GM23338 (cell line): ENCODE data around the gene TBKBP1. TPM values are rescaled to one million over a fixed set of nuclear protein-coding genes. Genes with fewer than 3 reads are reported as not detected.

Experiments used
- ATAC-seq: fragments of 200-7000 bp; cut with Tn5 transposase; 3 replicates; pipeline ENCODE4 v1.9.1; 2020
- DNase-seq: peaks from one replicate; pipeline ENCODE4 v3.0.0-alpha.2; 2015; ENCODE audit warnings: low spot score
- H2AFZ ChIP-seq: fragments of 200-600 bp; sonication (generic); 2 replicates; pipeline ENCODE4 v1.8.0; 2016; ENCODE audit warnings: antibody characterized with exemption, mild to moderate bottlenecking, moderate library complexity
- H3F3A ChIP-seq: fragments of 200-600 bp; sonication (generic); replicated peaks from 2 replicates; pipeline ENCODE4 v1.8.0; 2017; ENCODE audit warnings: antibody characterized with exemption, mixed run types, low read depth
- H3K27ac ChIP-seq: fragments of 200-600 bp; sonication (generic); 2 replicates; pipeline ENCODE4 v1.6.1; 2016; ENCODE audit warnings: low read depth
- H3K27me3 ChIP-seq: fragments of 200-600 bp; sonication (generic); 2 replicates; pipeline ENCODE4 v1.8.0; 2016; ENCODE audit warnings: mild to moderate bottlenecking, mixed run types, moderate library complexity; ENCODE audit not compliant: insufficient read depth
- H3K36me3 ChIP-seq: fragments of 200-600 bp; sonication (generic); 2 replicates; pipeline ENCODE4 v1.8.0; 2016; ENCODE audit warnings: mild to moderate bottlenecking; ENCODE audit not compliant: insufficient read depth
- H3K4me1 ChIP-seq: fragments of 200-600 bp; sonication (generic); 2 replicates; pipeline ENCODE4 v1.8.0; 2016; ENCODE audit warnings: mild to moderate bottlenecking, moderate library complexity; ENCODE audit not compliant: insufficient read depth
- H3K4me2 ChIP-seq: fragments of 200-600 bp; sonication (generic); 2 replicates; pipeline ENCODE4 v1.7.1; 2017; ENCODE audit warnings: mixed run types
- H3K4me3 ChIP-seq: fragments of 200-600 bp; sonication (generic); 2 replicates; pipeline ENCODE4 v1.6.1; 2016; ENCODE audit warnings: mixed run types
- H3K79me2 ChIP-seq: fragments of 200-600 bp; sonication (generic); replicated peaks from 2 replicates; pipeline ENCODE4 v1.8.0; 2017; ENCODE audit warnings: mild to moderate bottlenecking; ENCODE audit not compliant: insufficient read depth
- H3K9me2 ChIP-seq: fragments of 200-600 bp; sonication (generic); 2 replicates; pipeline ENCODE4 v1.8.0; 2017; ENCODE audit not compliant: insufficient read depth
- H4K20me1 ChIP-seq: fragments of 200-600 bp; sonication (generic); replicated peaks from 2 replicates; pipeline ENCODE4 v1.8.0; 2017; ENCODE audit warnings: mild to moderate bottlenecking; ENCODE audit not compliant: insufficient read depth
- H3K27ac Mint-ChIP-seq: 2 replicates; pipeline ENCODE4 v1.8.0; 2020; ENCODE audit warnings: inconsistent platforms, mild to moderate bottlenecking, moderate library complexity, mixed read lengths
- H3K27me3 Mint-ChIP-seq: 3 replicates; pipeline ENCODE4 v1.8.0; 2022; ENCODE audit warnings: low read depth, mild to moderate bottlenecking, moderate library complexity, mixed read lengths, inconsistent platforms; ENCODE audit not compliant: insufficient read depth, poor library complexity
- H3K36me3 Mint-ChIP-seq: 3 replicates; pipeline ENCODE4 v1.8.0; 2021; ENCODE audit warnings: low read depth, mild to moderate bottlenecking, inconsistent platforms, moderate library complexity, mixed read lengths
- H3K4me1 Mint-ChIP-seq: 3 replicates; pipeline ENCODE4 v1.8.0; 2020; ENCODE audit warnings: mild to moderate bottlenecking, inconsistent platforms, mixed read lengths
- H3K4me3 Mint-ChIP-seq: 3 replicates; pipeline ENCODE4 v1.8.0; 2021; ENCODE audit warnings: moderate library complexity, mild to moderate bottlenecking, inconsistent platforms, mixed read lengths
- H3K9me3 Mint-ChIP-seq: 3 replicates; pipeline ENCODE4 v1.8.0; 2020; ENCODE audit warnings: moderate library complexity, mild to moderate bottlenecking, inconsistent platforms, mixed read lengths
- CREB1 ChIP-seq: fragments of 250-450 bp; sonication (Bioruptor Pico); IDR thresholded peaks from 2 replicates; pipeline ENCODE4 v1.5.0; 2020; ENCODE audit warnings: low read depth, mild to moderate bottlenecking, moderate library complexity
- EZH2 ChIP-seq: fragments of 200-600 bp; sonication (generic); IDR thresholded peaks from one replicate; pipeline ENCODE4 v1.8.0; 2017; ENCODE audit warnings: antibody characterized with exemption, mild to moderate bottlenecking, low read depth; ENCODE audit not compliant: unreplicated experiment
- EZH2phosphoT487 ChIP-seq: fragments of 200-600 bp; sonication (generic); IDR thresholded peaks from one replicate; pipeline ENCODE4 v1.8.1; 2018; ENCODE audit warnings: antibody characterized with exemption; ENCODE audit not compliant: unreplicated experiment
- JUNB ChIP-seq: IDR thresholded peaks from one replicate; pipeline ENCODE4 v1.6.1; 2016; ENCODE audit warnings: antibody characterized with exemption; ENCODE audit not compliant: unreplicated experiment
- POLR2AphosphoS5 ChIP-seq: IDR thresholded peaks from 2 replicates; pipeline ENCODE4 v1.6.1; 2016; ENCODE audit warnings: antibody characterized with exemption, low read depth
- STAT1 ChIP-seq: IDR thresholded peaks from one replicate; pipeline ENCODE4 v1.6.1; 2016; ENCODE audit warnings: antibody characterized with exemption; ENCODE audit not compliant: unreplicated experiment
- polyA plus RNA-seq: library from polyadenylated mRNA; unstranded; fragments of >200 nt; fragmentation: Nextera tagmentation; extraction: Ambion mirVana; gene quantifications from 2 replicates; pipeline ENCODE4 v1.2.1, GENCODE V29; 2016
- total RNA-seq: library from RNA; depleted of rRNA; stranded (reverse); fragments of >200 nt; shearing (Covaris generic); gene quantifications from 2 replicates; pipeline ENCODE4 v1.2.3, GENCODE V29; 2014
- TF ChIP-seq, protein P1 (sequence below): IDR thresholded peaks from one replicate; pipeline ENCODE4 v1.6.1; 2018; ENCODE audit warnings: antibody characterized with exemption; ENCODE audit not compliant: unreplicated experiment
- TF ChIP-seq, protein P2 (sequence below): IDR thresholded peaks from 2 replicates; pipeline ENCODE4 v1.6.1; 2016; ENCODE audit warnings: antibody characterized with exemption
- TF ChIP-seq, protein P3 (sequence below): fragments of 250-450 bp; sonication (Bioruptor Pico); IDR thresholded peaks from 2 replicates; pipeline ENCODE4 v1.5.0; 2020; ENCODE audit warnings: mild to moderate bottlenecking, moderate library complexity

Gene TBKBP1
- total and polyA plus RNA-seq, 2 experiments from 2014 or later, result 2.5 to 12.1 TPM

DNA sequence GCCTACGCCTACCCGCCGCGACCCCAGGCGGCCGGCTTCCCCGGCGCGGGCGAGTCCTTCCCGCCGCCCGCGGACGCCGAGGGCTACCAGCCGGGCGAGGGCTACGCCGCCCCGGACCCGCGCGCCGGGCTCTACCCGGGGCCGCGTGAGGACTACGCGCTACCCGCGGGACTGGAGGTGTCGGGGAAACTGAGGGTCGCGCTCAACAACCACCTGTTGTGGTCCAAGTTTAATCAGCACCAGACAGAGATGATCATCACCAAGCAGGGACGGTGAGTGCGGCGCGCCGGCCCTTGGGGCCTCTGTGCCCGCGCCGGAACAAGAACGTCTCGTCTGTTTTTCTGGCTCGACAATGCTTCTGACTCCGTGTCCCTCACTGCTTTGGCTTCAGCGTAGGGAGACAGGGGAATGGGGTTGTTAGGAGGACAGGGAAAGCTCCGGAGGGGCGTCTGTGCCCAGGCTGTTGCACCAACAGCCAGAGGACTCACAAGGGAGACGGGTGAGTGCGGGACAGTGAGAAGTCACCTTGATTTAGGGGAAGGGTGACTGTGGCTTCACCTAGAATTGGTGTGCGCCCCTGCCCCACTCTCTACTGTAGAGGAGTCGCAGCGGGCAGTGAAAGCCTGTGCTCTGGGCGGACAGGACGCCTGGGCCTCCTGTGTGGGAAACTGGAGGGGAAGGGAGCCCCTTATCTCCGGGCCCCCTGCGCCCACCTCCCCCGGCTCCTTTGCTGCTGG is 39.9 kb downstream of the TBKBP1 start:
- H2AFZ ChIP-seq, result peak overlapping the region; percentile 98
- H4K20me1 ChIP-seq, result no peaks in the 10 kb centered on the region
- ATAC-seq, result peak; percentile 55
- no peaks in the 10 kb centered on the region for H3K79me2 ChIP-seq
- no peak for TF ChIP-seq CREB1 (CRISPR knock-in tag)
- TF ChIP-seq EZH2, result peak; percentile 87
- Mint-ChIP-seq H3K27ac (no peak overlapping the region), H3K4me3 (peak overlapping the region; percentile 73), H3K9me3 (no peaks in the 10 kb centered on the region), H3K27me3 (peaks cover 59% of the 10 kb centered on the region), H3K4me1 (peaks cover 5% of the 10 kb centered on the region), H3K36me3 (no peaks in the 10 kb centered on the region; the same call in 2 of the 3 replicates)
- no peak overlapping the region for H3K27ac ChIP-seq
- H3F3A ChIP-seq, result 0 out of 2 replicates have a peak, but pooled peaks cover 6% of the 10 kb centered on the region
- H3K4me3 ChIP-seq, result peak overlapping the region; percentile 63
- H3K36me3 ChIP-seq, result no peaks in the 10 kb centered on the region
- peak overlapping the region; percentile 91 for H3K4me2 ChIP-seq
- DNase-seq, result peak; percentile 55
- H3K9me2 ChIP-seq, result no peaks in the 10 kb centered on the region
- peaks cover 6% of the 10 kb centered on the region; the same call in 1 of the 2 replicates for H3K4me1 ChIP-seq
- peaks cover 83% of the 10 kb centered on the region for H3K27me3 ChIP-seq

DNA sequence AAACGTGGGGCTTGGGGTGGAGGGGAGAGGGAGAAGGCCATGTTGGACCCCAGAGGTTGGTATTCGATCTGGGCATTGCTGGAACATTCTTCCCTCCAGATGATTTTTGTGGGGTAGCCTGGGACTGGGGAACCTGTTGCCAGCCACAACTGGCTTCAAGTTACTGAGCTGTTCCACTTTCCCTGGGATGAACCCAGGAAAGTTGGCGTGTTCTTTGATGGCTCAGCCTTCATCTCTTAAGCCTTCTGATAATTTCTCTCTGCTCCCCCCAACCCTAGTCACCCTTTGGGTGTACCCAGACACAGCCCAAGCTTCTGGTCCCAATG is 41.1 kb downstream of the TBKBP1 start:
- Histone ChIP-seq H3K36me3 (no peaks in the 10 kb centered on the region), H3K27ac (no peak overlapping the region), H3K79me2 (no peaks in the 10 kb centered on the region), H3K9me2 (no peaks in the 10 kb centered on the region), H3K4me1 (peaks cover 6% of the 10 kb centered on the region; the same call in 1 of the 2 replicates), H3K27me3 (peaks cover 75% of the 10 kb centered on the region), H4K20me1 (no peaks in the 10 kb centered on the region), H3F3A (0 out of 2 replicates have a peak, but pooled peaks cover 6% of the 10 kb centered on the region), H3K4me3 (no peak overlapping the region), H3K4me2 (no peak overlapping the region), H2AFZ (no peak overlapping the region)
- H3K4me3 Mint-ChIP-seq, result no peak overlapping the region
- no peak overlapping the region for H3K27ac Mint-ChIP-seq
- no peaks in the 10 kb centered on the region for H3K9me3 Mint-ChIP-seq
- no peak for ATAC-seq
- no peaks in the 10 kb centered on the region; the same call in 2 of the 3 replicates for H3K36me3 Mint-ChIP-seq
- DNase-seq, result no peak
- H3K27me3 Mint-ChIP-seq, result peaks cover 52% of the 10 kb centered on the region
- H3K4me1 Mint-ChIP-seq, result peaks cover 5% of the 10 kb centered on the region
- TF ChIP-seq, protein P1, sequence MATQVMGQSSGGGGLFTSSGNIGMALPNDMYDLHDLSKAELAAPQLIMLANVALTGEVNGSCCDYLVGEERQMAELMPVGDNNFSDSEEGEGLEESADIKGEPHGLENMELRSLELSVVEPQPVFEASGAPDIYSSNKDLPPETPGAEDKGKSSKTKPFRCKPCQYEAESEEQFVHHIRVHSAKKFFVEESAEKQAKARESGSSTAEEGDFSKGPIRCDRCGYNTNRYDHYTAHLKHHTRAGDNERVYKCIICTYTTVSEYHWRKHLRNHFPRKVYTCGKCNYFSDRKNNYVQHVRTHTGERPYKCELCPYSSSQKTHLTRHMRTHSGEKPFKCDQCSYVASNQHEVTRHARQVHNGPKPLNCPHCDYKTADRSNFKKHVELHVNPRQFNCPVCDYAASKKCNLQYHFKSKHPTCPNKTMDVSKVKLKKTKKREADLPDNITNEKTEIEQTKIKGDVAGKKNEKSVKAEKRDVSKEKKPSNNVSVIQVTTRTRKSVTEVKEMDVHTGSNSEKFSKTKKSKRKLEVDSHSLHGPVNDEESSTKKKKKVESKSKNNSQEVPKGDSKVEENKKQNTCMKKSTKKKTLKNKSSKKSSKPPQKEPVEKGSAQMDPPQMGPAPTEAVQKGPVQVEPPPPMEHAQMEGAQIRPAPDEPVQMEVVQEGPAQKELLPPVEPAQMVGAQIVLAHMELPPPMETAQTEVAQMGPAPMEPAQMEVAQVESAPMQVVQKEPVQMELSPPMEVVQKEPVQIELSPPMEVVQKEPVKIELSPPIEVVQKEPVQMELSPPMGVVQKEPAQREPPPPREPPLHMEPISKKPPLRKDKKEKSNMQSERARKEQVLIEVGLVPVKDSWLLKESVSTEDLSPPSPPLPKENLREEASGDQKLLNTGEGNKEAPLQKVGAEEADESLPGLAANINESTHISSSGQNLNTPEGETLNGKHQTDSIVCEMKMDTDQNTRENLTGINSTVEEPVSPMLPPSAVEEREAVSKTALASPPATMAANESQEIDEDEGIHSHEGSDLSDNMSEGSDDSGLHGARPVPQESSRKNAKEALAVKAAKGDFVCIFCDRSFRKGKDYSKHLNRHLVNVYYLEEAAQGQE, result no peak
- TF ChIP-seq POLR2AphosphoS5 (no peak), STAT1 (no peak), EZH2 (no peak), CREB1 (CRISPR knock-in tag) (no peak), EZH2phosphoT487 (no peak), JUNB (no peak)
- TF ChIP-seq, protein P2, sequence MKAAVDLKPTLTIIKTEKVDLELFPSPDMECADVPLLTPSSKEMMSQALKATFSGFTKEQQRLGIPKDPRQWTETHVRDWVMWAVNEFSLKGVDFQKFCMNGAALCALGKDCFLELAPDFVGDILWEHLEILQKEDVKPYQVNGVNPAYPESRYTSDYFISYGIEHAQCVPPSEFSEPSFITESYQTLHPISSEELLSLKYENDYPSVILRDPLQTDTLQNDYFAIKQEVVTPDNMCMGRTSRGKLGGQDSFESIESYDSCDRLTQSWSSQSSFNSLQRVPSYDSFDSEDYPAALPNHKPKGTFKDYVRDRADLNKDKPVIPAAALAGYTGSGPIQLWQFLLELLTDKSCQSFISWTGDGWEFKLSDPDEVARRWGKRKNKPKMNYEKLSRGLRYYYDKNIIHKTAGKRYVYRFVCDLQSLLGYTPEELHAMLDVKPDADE, result no peak
- TF ChIP-seq, protein P3, sequence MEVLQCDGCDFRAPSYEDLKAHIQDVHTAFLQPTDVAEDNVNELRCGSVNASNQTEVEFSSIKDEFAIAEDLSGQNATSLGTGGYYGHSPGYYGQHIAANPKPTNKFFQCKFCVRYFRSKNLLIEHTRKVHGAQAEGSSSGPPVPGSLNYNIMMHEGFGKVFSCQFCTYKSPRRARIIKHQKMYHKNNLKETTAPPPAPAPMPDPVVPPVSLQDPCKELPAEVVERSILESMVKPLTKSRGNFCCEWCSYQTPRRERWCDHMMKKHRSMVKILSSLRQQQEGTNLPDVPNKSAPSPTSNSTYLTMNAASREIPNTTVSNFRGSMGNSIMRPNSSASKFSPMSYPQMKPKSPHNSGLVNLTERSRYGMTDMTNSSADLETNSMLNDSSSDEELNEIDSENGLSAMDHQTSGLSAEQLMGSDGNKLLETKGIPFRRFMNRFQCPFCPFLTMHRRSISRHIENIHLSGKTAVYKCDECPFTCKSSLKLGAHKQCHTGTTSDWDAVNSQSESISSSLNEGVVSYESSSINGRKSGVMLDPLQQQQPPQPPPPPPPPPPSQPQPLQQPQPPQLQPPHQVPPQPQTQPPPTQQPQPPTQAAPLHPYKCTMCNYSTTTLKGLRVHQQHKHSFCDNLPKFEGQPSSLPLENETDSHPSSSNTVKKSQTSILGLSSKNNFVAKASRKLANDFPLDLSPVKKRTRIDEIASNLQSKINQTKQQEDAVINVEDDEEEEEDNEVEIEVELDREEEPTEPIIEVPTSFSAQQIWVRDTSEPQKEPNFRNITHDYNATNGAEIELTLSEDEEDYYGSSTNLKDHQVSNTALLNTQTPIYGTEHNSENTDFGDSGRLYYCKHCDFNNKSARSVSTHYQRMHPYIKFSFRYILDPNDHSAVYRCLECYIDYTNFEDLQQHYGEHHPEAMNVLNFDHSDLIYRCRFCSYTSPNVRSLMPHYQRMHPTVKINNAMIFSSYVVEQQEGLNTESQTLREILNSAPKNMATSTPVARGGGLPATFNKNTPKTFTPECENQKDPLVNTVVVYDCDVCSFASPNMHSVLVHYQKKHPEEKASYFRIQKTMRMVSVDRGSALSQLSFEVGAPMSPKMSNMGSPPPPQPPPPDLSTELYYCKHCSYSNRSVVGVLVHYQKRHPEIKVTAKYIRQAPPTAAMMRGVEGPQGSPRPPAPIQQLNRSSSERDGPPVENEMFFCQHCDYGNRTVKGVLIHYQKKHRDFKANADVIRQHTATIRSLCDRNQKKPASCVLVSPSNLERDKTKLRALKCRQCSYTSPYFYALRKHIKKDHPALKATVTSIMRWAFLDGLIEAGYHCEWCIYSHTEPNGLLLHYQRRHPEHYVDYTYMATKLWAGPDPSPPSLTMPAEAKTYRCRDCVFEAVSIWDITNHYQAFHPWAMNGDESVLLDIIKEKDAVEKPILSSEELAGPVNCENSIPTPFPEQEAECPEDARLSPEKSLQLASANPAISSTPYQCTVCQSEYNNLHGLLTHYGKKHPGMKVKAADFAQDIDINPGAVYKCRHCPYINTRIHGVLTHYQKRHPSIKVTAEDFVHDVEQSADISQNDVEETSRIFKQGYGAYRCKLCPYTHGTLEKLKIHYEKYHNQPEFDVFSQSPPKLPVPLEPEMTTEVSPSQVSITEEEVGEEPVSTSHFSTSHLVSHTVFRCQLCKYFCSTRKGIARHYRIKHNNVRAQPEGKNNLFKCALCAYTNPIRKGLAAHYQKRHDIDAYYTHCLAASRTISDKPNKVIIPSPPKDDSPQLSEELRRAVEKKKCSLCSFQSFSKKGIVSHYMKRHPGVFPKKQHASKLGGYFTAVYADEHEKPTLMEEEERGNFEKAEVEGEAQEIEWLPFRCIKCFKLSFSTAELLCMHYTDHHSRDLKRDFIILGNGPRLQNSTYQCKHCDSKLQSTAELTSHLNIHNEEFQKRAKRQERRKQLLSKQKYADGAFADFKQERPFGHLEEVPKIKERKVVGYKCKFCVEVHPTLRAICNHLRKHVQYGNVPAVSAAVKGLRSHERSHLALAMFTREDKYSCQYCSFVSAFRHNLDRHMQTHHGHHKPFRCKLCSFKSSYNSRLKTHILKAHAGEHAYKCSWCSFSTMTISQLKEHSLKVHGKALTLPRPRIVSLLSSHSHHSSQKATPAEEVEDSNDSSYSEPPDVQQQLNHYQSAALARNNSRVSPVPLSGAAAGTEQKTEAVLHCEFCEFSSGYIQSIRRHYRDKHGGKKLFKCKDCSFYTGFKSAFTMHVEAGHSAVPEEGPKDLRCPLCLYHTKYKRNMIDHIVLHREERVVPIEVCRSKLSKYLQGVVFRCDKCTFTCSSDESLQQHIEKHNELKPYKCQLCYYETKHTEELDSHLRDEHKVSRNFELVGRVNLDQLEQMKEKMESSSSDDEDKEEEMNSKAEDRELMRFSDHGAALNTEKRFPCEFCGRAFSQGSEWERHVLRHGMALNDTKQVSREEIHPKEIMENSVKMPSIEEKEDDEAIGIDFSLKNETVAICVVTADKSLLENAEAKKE (CRISPR knock-in tag), result no peak
